BJ (cell line): ENCODE results near the gene CXCR3. TPM values are rescaled to one million over a fixed set of nuclear protein-coding genes. Genes with fewer than 3 reads are reported as not detected.
"Not testable (repeated sequence)": the region's sequence is repeated elsewhere in the genome, so short reads cannot be mapped to it uniquely, and the experiment has no call there.

ENCODE experiments used
- CTCF ChIA-PET: fragments of 350-600 bp; formaldehyde crosslinking; extraction: SDS; loops from one replicate; lab custom pipeline; 2021; ENCODE audit warnings: antibody characterized with exemption, inconsistent platforms; lab: Yijun Ruan, JAX
- POLR2A ChIA-PET: fragments of 300-600 bp; sonication (Branson Sonifier 250); formaldehyde crosslinking; extraction: SDS; loops from one replicate; lab custom pipeline; 2021; ENCODE audit warnings: antibody characterized with exemption; lab: Charles Lee
- DNase-seq: peaks from one replicate; pipeline ENCODE4 v3.0.0-alpha.2; 2011; ENCODE audit warnings: low read depth
- H3K27me3 ChIP-seq: 2 replicates; pipeline ENCODE4 v1.6.0; 2011; ENCODE audit warnings: low read length; ENCODE audit not compliant: control insufficient read depth, insufficient read depth
- H3K36me3 ChIP-seq: 2 replicates; pipeline ENCODE4 v1.5.1; 2011; ENCODE audit warnings: low read length; ENCODE audit not compliant: control insufficient read depth, insufficient read depth
- H3K4me3 ChIP-seq: 2 replicates; pipeline ENCODE4 v1.5.1; 2011; ENCODE audit warnings: low read depth, mild to moderate bottlenecking, control low read depth, low read length
- CTCF ChIP-seq: IDR thresholded peaks from 2 replicates; pipeline ENCODE4 v1.5.1; 2011; ENCODE audit warnings: low read depth, mild to moderate bottlenecking, control low read depth, inconsistent platforms, low read length, moderate library complexity; ENCODE audit not compliant: insufficient read depth
- polyA plus RNA-seq: library from polyadenylated mRNA; depleted of rRNA; stranded (reverse); fragments of >200 nt; gene quantifications from 2 replicates; pipeline ENCODE4 v1.2.3, GENCODE V29; 2011

The CXCR3 gene
- polyA plus RNA-seq, 1 experiment: not detected

GRCh38 chrX:71617742-71618141 is 569 bp downstream of the CXCR3 start:
- no peak for TF ChIP-seq CTCF
- peaks cover 7% of the 10 kb centered on the region for H3K36me3 ChIP-seq
- POLR2A ChIA-PET: no interaction called here
- no peak overlapping the region for H3K4me3 ChIP-seq
- CTCF ChIA-PET: no interaction called here
- H3K27me3 ChIP-seq: no peaks in the 10 kb centered on the region
- no peak for DNase-seq

- POLR2A ChIA-PET: no interaction called here
- peaks cover 9% of the 10 kb centered on the region for H3K36me3 ChIP-seq
- CTCF ChIA-PET: interaction anchor here (0.6 kb wide), 1 partner anchor 35 kb away, joined by 4 read pairs; no protein-coding TSS in a partner anchor
- H3K27me3 ChIP-seq: no peaks in the 10 kb centered on the region
- no peak for DNase-seq
- no peak for TF ChIP-seq CTCF
- H3K4me3 ChIP-seq: no peak overlapping the region
Measured at GRCh38 chrX:71616672-71617529, 1.4 kb downstream of the CXCR3 start.

- no peak for TF ChIP-seq CTCF
- Histone ChIP-seq H3K27me3 (no peaks in the 10 kb centered on the region), H3K4me3 (no peak overlapping the region), H3K36me3 (peaks cover 12% of the 10 kb centered on the region)
- DNase-seq: no peak
- ChIA-PET CTCF (interaction anchor here (0.6 kb wide), 1 partner anchor 36 kb away, joined by 4 read pairs; no protein-coding TSS in a partner anchor), POLR2A (no interaction called here)
Measured at GRCh38 chrX:71615954-71616353, 2.4 kb downstream of the CXCR3 start.

- peaks cover 16% of the 10 kb centered on the region for H3K36me3 ChIP-seq
- no peak overlapping the region for H3K4me3 ChIP-seq
- TF ChIP-seq CTCF: no peak
- H3K27me3 ChIP-seq: no peaks in the 10 kb centered on the region
- no peak for DNase-seq
- CTCF ChIA-PET: interaction anchor here (1.0 kb wide), 1 partner anchor 225 kb away, joined by 3 read pairs; no protein-coding TSS in a partner anchor
- POLR2A ChIA-PET: no interaction called here
Measured at GRCh38 chrX:71615056-71615455, 3.3 kb downstream of the CXCR3 start.

GRCh38 chrX:71612256-71612655 is 6.1 kb downstream of the CXCR3 start:
- POLR2A ChIA-PET: no interaction called here

GRCh38 chrX:71611736-71612135 is 6.6 kb downstream of the CXCR3 start:
- H3K27me3 ChIP-seq, DNase-seq, POLR2A ChIA-PET, CTCF ChIA-PET, H3K4me3 ChIP-seq: not testable (repeated sequence)
- peaks cover 19% of the 10 kb centered on the region for H3K36me3 ChIP-seq

More at GRCh38 chrX:71612256-71612655, 6.1 kb downstream of the CXCR3 start:
- Histone ChIP-seq H3K27me3 (no peaks in the 10 kb centered on the region), H3K4me3 (no peak overlapping the region), H3K36me3 (peaks cover 18% of the 10 kb centered on the region)
- TF ChIP-seq CTCF: no peak
- CTCF ChIA-PET: no interaction called here
- DNase-seq: no peak
